Mucosa of descending colon (tissue), 3 donors: ENCODE data around the gene DSP. TPM values are rescaled to one million over a fixed set of nuclear protein-coding genes. Genes with fewer than 3 reads are reported as not detected.
A peak's percentile ranks its signal among the peaks of the same experiment; 100 is the strongest.

Experiments used
- ATAC-seq: fragments of 200-7000 bp; cut with Tn5 transposase; one replicate; pipeline ENCODE4 v1.9.1; 2020; ENCODE audit warnings: mild to moderate bottlenecking, moderate library complexity
- DNase-seq, 3 donors: peaks; one replicate each; pipeline ENCODE4 v3.0.0-alpha.2; 2020
- H3K36me3 ChIP-seq: fragments of 200-600 bp; one replicate; pipeline ENCODE4 v1.8.0; 2021; ENCODE audit warnings: low read depth, mild to moderate bottlenecking
- H3K4me1 ChIP-seq: fragments of 200-600 bp; one replicate; pipeline ENCODE4 v1.8.0; 2021; ENCODE audit warnings: low read depth, mild to moderate bottlenecking
- H3K4me3 ChIP-seq: fragments of 200-600 bp; one replicate; pipeline ENCODE4 v1.8.0; 2021; ENCODE audit warnings: mild to moderate bottlenecking
- H3K9me3 ChIP-seq: fragments of 200-600 bp; one replicate; pipeline ENCODE4 v1.8.0; 2021; ENCODE audit warnings: mild to moderate bottlenecking
- intact Hi-C, 2 donors: fragments of 100-400 bp; cut with DNase I in 1 of 2; cut with micrococcal nuclease in 1 of 2; formaldehyde crosslinking; loops; one replicate each; pipeline versions ENCODE4 v1.11.0 to v1.11.1; 2022; cut with DNase I, micrococcal nuclease
- total RNA-seq, 3 donors: library from RNA; stranded (reverse); fragmentation: NEBNext Ultra II Directional in 2 of 3; extraction: Animal tissue kit (Norgen Biotek cat#: 25700) in 2 of 3; gene quantifications; one replicate each; pipeline versions ENCODE4 v1.2.1 to v1.2.4, GENCODE V29; 2021 to 2023
- TF ChIP-seq, protein P1 (sequence below): fragments of 200-600 bp; IDR thresholded peaks from one replicate; pipeline ENCODE4 v1.8.0; 2022; ENCODE audit warnings: antibody characterized with exemption, mild to moderate bottlenecking
- donor health status: DM: no; HTN: no; CAD: no; lungs with moderate emphysema.
- donor health status: DM: no; HTN: no; CAD: no.
- donor health status: DM: no; HTN: yes; CAD: no.

The DSP gene
- total RNA-seq, 3 donors from 2014 or later: 85.2 to 265 (median 177) TPM

DNA sequence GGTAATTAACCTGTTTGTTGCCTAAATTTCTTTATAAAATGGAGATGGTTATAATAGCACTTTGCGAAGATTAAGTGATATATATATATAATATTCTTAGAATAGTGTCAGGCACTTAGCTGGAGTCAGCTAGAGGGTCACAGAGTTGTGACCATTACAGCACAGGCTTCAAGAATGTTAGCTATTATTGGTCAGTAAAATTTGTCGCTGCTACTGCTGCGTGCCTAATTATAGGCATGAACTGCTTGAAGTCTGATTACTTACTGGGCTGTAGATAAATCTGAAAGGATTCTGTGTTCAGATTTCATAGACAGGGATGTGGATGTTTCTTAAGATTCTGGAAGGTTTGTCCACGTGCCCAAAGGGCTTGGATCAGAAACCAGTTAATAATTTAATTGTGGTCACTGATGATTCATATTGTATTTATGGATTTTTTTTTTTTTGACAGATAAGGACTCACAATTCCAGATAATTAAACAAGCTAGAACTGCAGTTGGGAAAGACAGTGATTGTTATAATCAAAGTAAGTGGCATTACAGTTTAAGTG is 53.2 kb downstream of the DSP start:
- no peaks in the 10 kb centered on the region for H3K36me3 ChIP-seq
- ATAC-seq: no peak
- no peak for DNase-seq
- TF ChIP-seq, protein P1, sequence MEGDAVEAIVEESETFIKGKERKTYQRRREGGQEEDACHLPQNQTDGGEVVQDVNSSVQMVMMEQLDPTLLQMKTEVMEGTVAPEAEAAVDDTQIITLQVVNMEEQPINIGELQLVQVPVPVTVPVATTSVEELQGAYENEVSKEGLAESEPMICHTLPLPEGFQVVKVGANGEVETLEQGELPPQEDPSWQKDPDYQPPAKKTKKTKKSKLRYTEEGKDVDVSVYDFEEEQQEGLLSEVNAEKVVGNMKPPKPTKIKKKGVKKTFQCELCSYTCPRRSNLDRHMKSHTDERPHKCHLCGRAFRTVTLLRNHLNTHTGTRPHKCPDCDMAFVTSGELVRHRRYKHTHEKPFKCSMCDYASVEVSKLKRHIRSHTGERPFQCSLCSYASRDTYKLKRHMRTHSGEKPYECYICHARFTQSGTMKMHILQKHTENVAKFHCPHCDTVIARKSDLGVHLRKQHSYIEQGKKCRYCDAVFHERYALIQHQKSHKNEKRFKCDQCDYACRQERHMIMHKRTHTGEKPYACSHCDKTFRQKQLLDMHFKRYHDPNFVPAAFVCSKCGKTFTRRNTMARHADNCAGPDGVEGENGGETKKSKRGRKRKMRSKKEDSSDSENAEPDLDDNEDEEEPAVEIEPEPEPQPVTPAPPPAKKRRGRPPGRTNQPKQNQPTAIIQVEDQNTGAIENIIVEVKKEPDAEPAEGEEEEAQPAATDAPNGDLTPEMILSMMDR: no peak
- H3K9me3 ChIP-seq: no peaks in the 10 kb centered on the region
- peaks cover 10% of the 10 kb centered on the region for H3K4me1 ChIP-seq
- intact Hi-C loops: loop anchor here in 1 of 2 donors (10.0 kb wide), 1 partner anchor 190 kb away; no protein-coding TSS in a partner anchor
- H3K4me3 ChIP-seq: no peak overlapping the region

DNA sequence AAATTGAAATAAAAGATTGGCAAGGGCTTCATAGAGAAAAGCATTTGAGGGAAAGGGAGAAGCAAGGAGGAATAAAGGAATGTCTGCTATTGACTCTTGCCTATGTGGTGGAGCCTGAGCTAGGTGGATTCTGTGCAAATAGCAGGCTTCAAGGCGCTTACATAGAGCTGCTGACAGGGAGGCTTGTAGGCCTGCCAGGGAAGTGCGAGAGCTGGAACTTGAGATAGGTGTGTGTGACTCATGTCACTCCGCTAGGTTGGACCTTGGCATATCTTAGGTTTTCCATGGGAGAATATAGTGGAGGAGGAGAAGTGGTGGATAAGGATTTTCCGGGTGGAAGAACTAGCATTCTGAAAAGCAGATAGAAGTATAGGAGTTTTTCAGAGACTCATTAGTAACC is 62.5 kb downstream of the DSP start:
- no peak overlapping the region for H3K4me3 ChIP-seq
- TF ChIP-seq, protein P1: no peak
- intact Hi-C loops: no loop called here
- no peaks in the 10 kb centered on the region for H3K9me3 ChIP-seq
- no peaks in the 10 kb centered on the region for H3K4me1 ChIP-seq
- peaks cover 7% of the 10 kb centered on the region for H3K36me3 ChIP-seq
- DNase-seq: no peak
- peak; percentile 23 for ATAC-seq

DNA sequence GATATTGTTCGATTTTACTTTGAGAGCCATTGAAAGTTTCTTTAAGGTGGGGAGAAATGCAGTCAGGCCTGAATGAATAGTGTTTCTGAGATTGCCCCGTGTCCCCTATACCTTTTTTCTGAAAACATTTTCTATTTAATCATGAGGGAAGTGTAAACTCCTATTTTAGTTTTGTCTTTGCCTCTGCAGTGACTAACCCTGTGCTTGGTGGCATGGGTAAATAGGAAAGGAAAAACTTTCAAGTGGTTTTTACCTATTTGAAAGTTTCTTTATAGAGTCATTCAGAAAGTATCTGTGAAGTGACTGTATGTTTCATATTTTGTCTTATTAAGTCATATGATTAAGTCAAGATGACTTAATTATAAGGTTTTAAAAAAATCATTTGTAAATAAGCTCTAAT is 63.0 kb downstream of the DSP start:
- no peak for ATAC-seq
- TF ChIP-seq, protein P1: no peak
- Histone ChIP-seq H3K4me1 (no peaks in the 10 kb centered on the region), H3K36me3 (peaks cover 7% of the 10 kb centered on the region), H3K4me3 (no peak overlapping the region), H3K9me3 (no peaks in the 10 kb centered on the region)
- intact Hi-C loops: no loop called here
- no peak for DNase-seq

DNA sequence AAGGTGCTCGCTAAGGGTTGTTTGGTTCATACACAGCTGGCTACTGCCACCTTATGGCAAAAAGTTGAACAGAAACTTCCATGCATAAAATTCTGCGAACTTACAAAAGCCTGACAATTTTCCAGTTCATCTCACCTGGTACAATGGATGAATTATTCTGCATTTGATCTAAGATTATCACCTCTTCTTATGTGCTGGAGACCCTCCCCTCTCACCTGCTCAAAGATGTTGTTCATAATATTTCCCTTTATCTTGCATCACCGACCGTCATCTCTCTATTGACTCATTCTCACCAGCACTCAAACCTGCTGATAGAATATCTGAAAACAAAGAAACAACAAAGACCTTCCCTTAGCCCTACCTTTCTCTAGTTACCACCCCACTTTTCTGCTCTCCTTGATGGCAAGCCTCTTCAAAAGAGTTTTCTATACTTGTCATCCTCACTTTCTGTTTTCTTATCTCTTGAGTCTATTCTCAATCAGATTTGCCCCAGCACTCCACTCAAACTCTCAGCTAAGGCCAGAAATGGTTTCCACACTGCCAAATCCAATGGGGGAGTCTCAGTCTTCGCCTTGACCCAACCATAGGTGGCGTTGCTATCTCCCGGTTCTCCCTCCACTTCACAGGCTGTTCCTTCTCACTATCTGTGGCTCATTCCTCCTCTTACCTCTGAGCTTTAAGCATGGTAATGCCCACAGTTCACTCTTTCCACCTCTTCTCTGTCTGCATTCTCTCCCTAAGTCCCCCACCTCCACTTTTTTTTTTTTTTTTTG is 74.3 kb downstream of the DSP start:
- no peaks in the 10 kb centered on the region for H3K36me3 ChIP-seq
- peak in 1 of 3 donors; percentile 82 for DNase-seq

DNA sequence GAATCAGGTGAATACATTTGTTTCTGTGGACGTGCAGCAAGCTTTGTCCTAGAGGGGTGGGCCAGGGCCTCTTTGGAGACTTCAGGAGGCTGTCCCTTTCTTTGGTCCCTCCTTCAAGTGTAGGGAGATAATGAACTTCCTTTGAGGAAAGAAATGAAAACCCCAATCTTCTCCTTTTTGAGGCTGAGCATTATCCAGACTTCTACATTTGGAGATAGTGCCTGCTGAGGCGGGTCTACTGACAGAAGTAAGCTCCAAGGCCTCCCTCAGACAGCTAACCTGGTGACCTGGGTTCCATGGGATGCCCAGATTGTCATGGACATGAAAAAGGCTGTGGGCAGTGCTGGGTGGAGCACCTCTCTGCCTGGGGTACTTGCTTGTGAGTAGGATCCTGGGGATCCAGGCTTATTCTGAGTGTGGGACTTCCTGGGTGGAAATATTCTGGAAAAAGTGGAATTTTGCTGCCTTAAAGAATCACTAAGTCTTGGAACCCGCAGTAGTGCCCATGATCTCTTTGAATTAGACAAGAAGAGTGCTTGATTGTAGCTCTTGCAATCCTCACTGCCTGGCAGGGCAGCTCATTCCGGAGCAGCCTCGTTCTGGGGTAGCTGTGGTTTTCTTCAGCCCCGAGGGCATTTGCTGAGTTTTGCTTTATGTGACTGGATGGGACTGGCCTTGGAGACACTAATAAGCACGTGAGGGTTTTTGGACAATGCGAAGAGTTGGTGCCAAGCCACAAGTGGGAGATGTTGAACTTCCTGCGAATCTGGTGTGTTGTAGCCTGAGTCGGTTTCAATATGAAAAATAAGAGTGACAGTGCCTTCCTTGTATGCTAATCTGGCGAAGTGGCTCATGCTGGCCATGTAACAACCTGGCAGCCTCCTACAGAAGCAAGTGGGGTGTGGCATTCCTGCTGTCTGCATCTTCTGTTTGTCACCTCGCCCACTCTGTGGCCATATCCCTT is 76.6 kb downstream of the DSP start:
- ATAC-seq (peak; percentile 54), DNase-seq (peak in 1 of 3 donors; percentile 41)
- Histone ChIP-seq H3K4me1 (peaks cover 9% of the 10 kb centered on the region), H3K4me3 (no peak overlapping the region), H3K9me3 (no peaks in the 10 kb centered on the region), H3K36me3 (no peaks in the 10 kb centered on the region)
- intact Hi-C loops: loop anchor here in 1 of 2 donors (10.0 kb wide), 2 partner anchors 193 to 343 kb away; no protein-coding TSS in a partner anchor
- TF ChIP-seq, protein P1: no peak

More for the DNA sequence above, 74.3 kb downstream of the DSP start:
- Histone ChIP-seq H3K4me1 (peaks cover 9% of the 10 kb centered on the region), H3K4me3 (no peak overlapping the region), H3K9me3 (no peaks in the 10 kb centered on the region)
- peak; percentile 68 for ATAC-seq
- intact Hi-C loops: loop anchor here (2.0 to 10.0 kb wide), 3 partner anchors 191 to 341 kb away; no protein-coding TSS in a partner anchor
- TF ChIP-seq, protein P1: peak; percentile 50
